ENCODE results near the gene TTC7B. TPM values are rescaled to one million over a fixed set of nuclear protein-coding genes. Genes with fewer than 3 reads are reported as not detected.

TTC7B gene
- total and polyA plus RNA-seq, 2 donors (not counting 3 experiments of a cell fraction or from before 2014, with no cell fraction given) = 46.8 to 76.5 TPM

- DNase-seq (ENCODE audit: low read depth, low spot score) (no peak), FAIRE-seq (no peak)
- Histone ChIP-seq H3K27me3 (ENCODE audit: control insufficient read depth in 2 of 2, insufficient read depth in 2 of 2, low read length in 2 of 2) (no peaks in the 10 kb centered on the region), H3K4me1 (ENCODE audit: control insufficient read depth, extremely low read depth, insufficient read depth, low read length) (peaks cover 9% of the 10 kb centered on the region), H3K79me2 (ENCODE audit: control insufficient read depth, insufficient read depth, low read length) (no peaks in the 10 kb centered on the region), H3K9me1 (replicated peaks; ENCODE audit: control insufficient read depth, extremely low read depth, insufficient read depth, low read length) (no peaks in the 10 kb centered on the region), H3K27ac (ENCODE audit: insufficient read depth, low read depth, low read length) (no peak overlapping the region), H3K9me3 (replicated peaks; ENCODE audit: control insufficient read depth, insufficient read depth, low read length) (no peaks in the 10 kb centered on the region), H3K36me3 (ENCODE audit: control insufficient read depth in 2 of 2, extremely low read depth in 1 of 2, insufficient read depth in 2 of 2, low read length in 2 of 2) (no peaks in the 10 kb centered on the region), H3K9ac (replicated peaks; ENCODE audit: extremely low read depth, insufficient read depth, low read length) (no peak overlapping the region), H2AFZ (ENCODE audit: low read depth, low read length) (no peak overlapping the region), H3K4me2 (ENCODE audit: insufficient read depth, low read length) (no peak overlapping the region), H3K4me3 (replicated peaks in 1 of 3; ENCODE audit: insufficient read depth in 1 of 3, low read depth in 1 of 3, low read length in 3 of 3) (no peak overlapping the region), H4K20me1 (replicated peaks; ENCODE audit: control insufficient read depth, extremely low read depth, insufficient read depth, low read length) (no peaks in the 10 kb centered on the region)
- TF ChIP-seq CTCF (IDR thresholded peaks at IDR 0.05; ENCODE audit: extremely low read depth in 1 of 2, insufficient read depth in 1 of 2, low read depth in 1 of 2, low read length in 2 of 2) = no peak
- TF ChIP-seq POLR2A (IDR thresholded peaks at IDR 0.05; ENCODE audit: low read depth, low read length) = no peak
- TF ChIP-seq FOS (IDR thresholded peaks at IDR 0.05; ENCODE audit: borderline replicate concordance, insufficient read depth, low read length) = no peak
- TF ChIP-seq EZH2 (IDR thresholded peaks at IDR 0.05; ENCODE audit: borderline replicate concordance, low read depth, low read length, severe bottlenecking) = no peak
- no peak for TF ChIP-seq POLR2AphosphoS5 (IDR thresholded peaks at IDR 0.05; ENCODE audit: insufficient read depth, low read depth, low read length)
- no peak for TF ChIP-seq JUN (IDR thresholded peaks at IDR 0.05; ENCODE audit: borderline replicate concordance, insufficient read depth, insufficient read length, low read depth)
- TF ChIP-seq GATA2 (IDR thresholded peaks at IDR 0.05; ENCODE audit: insufficient read depth, insufficient read length, low read depth, low read length) = no peak
- no peak for TF ChIP-seq MYC (IDR thresholded peaks at IDR 0.05; ENCODE audit: low read depth, low read length)
- no peak for TF ChIP-seq MAX (IDR thresholded peaks at IDR 0.05; ENCODE audit: insufficient read depth, insufficient read length)
- ChIA-PET CTCF (interaction anchor here (0.5 to 1.1 kb wide), 3 partner anchors 14 to 419 kb away, joined by 3 to 4 read pairs (median 3); no protein-coding TSS in a partner anchor), POLR2A (no interaction called here)
- intact Hi-C loops (cut with micrococcal nuclease) (no loop called here), dilution Hi-C loops (cut with MboI; ENCODE audit: extremely low pct_ligation_motif_present, low sequenced_read_pairs) (no loop called here)
- no TSS peak for BruUV-seq (replicated peaks)
Observed at GRCh38 chr14:90703841-90704737, 112.1 kb downstream of the TTC7B start.

Measured in endothelial cell of umbilical vein (primary cell).